GM12875 (cell line): ENCODE measurements around the gene LDHAL6A.

Experiments
- H3K4me3 ChIP-seq: one replicate; pipeline ENCODE4 v1.5.1; 2011; ENCODE audit warnings: low read depth, low read length, control low read depth
- CTCF ChIP-seq: IDR thresholded peaks from 2 replicates; pipeline ENCODE4 v1.5.1; 2011; ENCODE audit warnings: low read depth, mild to moderate bottlenecking, control low read depth, inconsistent platforms, low read length, moderate library complexity, borderline replicate concordance; ENCODE audit not compliant: insufficient read depth

The LDHAL6A gene

GRCh38 chr11:18429332-18429731 lies 26.3 kb upstream of the LDHAL6A start:
- H3K4me3 ChIP-seq: no peak overlapping the region
- no peak for TF ChIP-seq CTCF

- H3K4me3 ChIP-seq: no peak overlapping the region
- no peak for TF ChIP-seq CTCF
These were observed 17.0 kb upstream of the LDHAL6A start for GRCh38 chr11:18438691-18439090.

GRCh38 chr11:18449251-18449650 lies 6.4 kb upstream of the LDHAL6A start:
- TF ChIP-seq CTCF: no peak
- no peak overlapping the region for H3K4me3 ChIP-seq

GRCh38 chr11:18452927-18453326 lies 2.7 kb upstream of the LDHAL6A start:
- TF ChIP-seq CTCF: no peak
- H3K4me3 ChIP-seq: no peak overlapping the region

- H3K4me3 ChIP-seq: no peak overlapping the region
- no peak for TF ChIP-seq CTCF
These were observed 1.8 kb downstream of the LDHAL6A start for GRCh38 chr11:18457450-18457849.

GRCh38 chr11:18459634-18460033 lies 4.0 kb downstream of the LDHAL6A start:
- no peak for TF ChIP-seq CTCF

GRCh38 chr11:18461909-18462308 lies 6.3 kb downstream of the LDHAL6A start:
- no peak overlapping the region for H3K4me3 ChIP-seq
- no peak for TF ChIP-seq CTCF

More at GRCh38 chr11:18459634-18460033, 4.0 kb downstream of the LDHAL6A start:
- no peak overlapping the region for H3K4me3 ChIP-seq
